Epidermal melanocyte (primary cell): ENCODE data around the gene DPYSL3.

ENCODE experiments used
- DNase-seq: peaks from one replicate; pipeline ENCODE4 v3.0.0; 2011; ENCODE audit warnings: low spot score; ENCODE audit not compliant: insufficient read length

The DPYSL3 gene

GRCh38 chr5:147441191-147441695, 68.6 kb downstream of the DPYSL3 start:
- no peak for DNase-seq

GRCh38 chr5:147439254-147439653, 70.6 kb downstream of the DPYSL3 start:
- DNase-seq = no peak

- DNase-seq = no peak
Measured at GRCh38 chr5:147437161-147437596, 72.7 kb downstream of the DPYSL3 start.

GRCh38 chr5:147436596-147436995, 73.3 kb downstream of the DPYSL3 start:
- no peak for DNase-seq

- no peak for DNase-seq
Measured at GRCh38 chr5:147434049-147434448, 75.8 kb downstream of the DPYSL3 start.

GRCh38 chr5:147432323-147432722, 77.5 kb downstream of the DPYSL3 start:
- no peak for DNase-seq

GRCh38 chr5:147431586-147431985, 78.3 kb downstream of the DPYSL3 start:
- no peak for DNase-seq

- no peak for DNase-seq
Measured at GRCh38 chr5:147430628-147431027, 79.2 kb downstream of the DPYSL3 start.

GRCh38 chr5:147427521-147428401, 82.1 kb downstream of the DPYSL3 start:
- DNase-seq = no peak

- DNase-seq = no peak
Measured at GRCh38 chr5:147426640-147427327, 83.1 kb downstream of the DPYSL3 start.

GRCh38 chr5:147418613-147419012, 91.3 kb downstream of the DPYSL3 start:
- no peak for DNase-seq

GRCh38 chr5:147417135-147417813, 92.6 kb downstream of the DPYSL3 start:
- DNase-seq = no peak

GRCh38 chr5:147415651-147416050, 94.2 kb downstream of the DPYSL3 start:
- no peak for DNase-seq

GRCh38 chr5:147413266-147413665, 96.6 kb downstream of the DPYSL3 start:
- no peak for DNase-seq

GRCh38 chr5:147412561-147412960, 97.3 kb downstream of the DPYSL3 start:
- no peak for DNase-seq

- DNase-seq = no peak
Measured at GRCh38 chr5:147411359-147412319, 98.2 kb downstream of the DPYSL3 start.

GRCh38 chr5:147410496-147411358, 99.1 kb downstream of the DPYSL3 start:
- DNase-seq = no peak

GRCh38 chr5:147408980-147409379, 100.9 kb downstream of the DPYSL3 start:
- DNase-seq = no peak

GRCh38 chr5:147407094-147407681, 102.7 kb downstream of the DPYSL3 start:
- DNase-seq = no peak
